ENCODE results near the gene FCRL5.

The FCRL5 gene

GRCh38 chr1:157469300-157469699 is 83.0 kb downstream of the FCRL5 start:
- no peak for DNase-seq
- in situ Hi-C loops (cut with MboI; ENCODE audit: low pct_unique_long_range_greater_than_20kb, low sequenced_read_pairs): no loop called here

- in situ Hi-C loops (cut with MboI; ENCODE audit: low pct_unique_long_range_greater_than_20kb, low sequenced_read_pairs): no loop called here
- no peak for DNase-seq
Measured at GRCh38 chr1:157466011-157466410, 86.3 kb downstream of the FCRL5 start.
